Thymus (tissue), 11 donors: ENCODE measurements around the gene HSPD1. TPM values are rescaled to one million over a fixed set of nuclear protein-coding genes. Genes with fewer than 3 reads are reported as not detected.

Experiments
- DNase-seq, 9 donors: peaks; one replicate each; pipeline ENCODE4 v3.0.0-alpha.2; 2013; ENCODE audit warnings: low spot score in 9 of 9, low read depth in 6 of 9, missing footprints in 1 of 9
- H3K27ac ChIP-seq, 2 donors: one replicate each; pipeline ENCODE4 v1.5.1; 2013; ENCODE audit warnings: control low read depth in 1 of 2, low read depth in 1 of 2, low read length in 1 of 2, mild to moderate bottlenecking in 1 of 2, moderate library complexity in 1 of 2
- H3K27me3 ChIP-seq, 2 donors: one replicate each; pipeline ENCODE4 v1.5.1; 2013; ENCODE audit warnings: low read length in 1 of 2; ENCODE audit not compliant: control insufficient read depth in 2 of 2, insufficient read depth in 1 of 2
- H3K36me3 ChIP-seq, 2 donors: one replicate each; pipeline ENCODE4 v1.5.1; 2013; ENCODE audit warnings: low read length in 1 of 2, mild to moderate bottlenecking in 1 of 2, moderate library complexity in 1 of 2; ENCODE audit not compliant: control insufficient read depth in 2 of 2, insufficient read depth in 2 of 2
- H3K4me1 ChIP-seq, 2 donors: one replicate each; pipeline ENCODE4 v1.5.1; 2013; ENCODE audit warnings: low read length in 2 of 2; ENCODE audit not compliant: control insufficient read depth in 2 of 2, insufficient read depth in 2 of 2
- H3K4me3 ChIP-seq, 2 donors: one replicate each; pipeline ENCODE4 v1.5.1; 2013; ENCODE audit warnings: low read length in 2 of 2, control low read depth in 1 of 2, mild to moderate bottlenecking in 1 of 2
- H3K9me3 ChIP-seq, 2 donors: one replicate each; pipeline ENCODE4 v1.5.1; 2013; ENCODE audit warnings: low read length in 1 of 2, mild to moderate bottlenecking in 1 of 2; ENCODE audit not compliant: control insufficient read depth in 2 of 2, insufficient read depth in 1 of 2
- WGBS: extraction: QIAGEN DNeasy Blood & Tissue Kit; methylation state at CpG from one replicate; pipeline ENCODE4 v1.1.7; 2013; 5-methylcytosine and 5-hydroxymethylcytosine counted together
- polyA plus RNA-seq: library from polyadenylated mRNA; stranded (reverse); fragments of 200-250 nt; gene quantifications from one replicate; pipeline ENCODE4 v1.2.3, GENCODE V29; 2013
- total RNA-seq: library from RNA; stranded (reverse); fragments of 120-200 nt; gene quantifications from one replicate; pipeline ENCODE4 v1.2.4, GENCODE V29; 2013
- donor health status: healthy.

Gene HSPD1
- total and polyA plus RNA-seq, 2 donors, result 159 to 246 TPM

DNA sequence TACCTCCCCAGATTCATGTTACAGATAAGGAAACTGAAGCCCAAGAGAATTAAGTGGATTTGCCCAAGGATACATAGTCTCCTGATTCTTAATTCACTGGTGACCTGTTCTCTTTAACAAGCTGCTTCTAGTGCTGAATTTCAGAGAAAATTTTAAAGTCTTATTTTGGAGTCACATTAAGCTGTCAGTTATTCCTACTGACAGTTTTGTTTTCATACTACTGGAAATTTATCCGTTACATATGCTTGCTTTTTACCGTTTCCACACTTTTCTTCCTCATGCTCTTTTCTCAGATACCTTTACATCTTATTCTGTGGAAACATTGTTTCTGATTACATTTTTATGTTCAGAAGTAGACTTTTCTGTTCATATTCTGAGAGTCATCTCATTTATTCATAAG lies 17.5 kb upstream of the HSPD1 start:
- no peak for DNase-seq
- Histone ChIP-seq H3K36me3 (peaks cover 4 to 6% of the 10 kb centered on the region in 2 donors), H3K9me3 (peaks cover 0 to 1% of the 10 kb centered on the region in 2 donors), H3K4me1 (peaks cover 4 to 7% of the 10 kb centered on the region in 2 donors), H3K4me3 (peak overlapping the region; percentile 82 to 99), H3K27me3 (no peaks in the 10 kb centered on the region), H3K27ac (peak overlapping the region in 1 of 2 donors; percentile 6)
- WGBS, result 64% methylated on average over 2 of the region's 2 CpGs

DNA sequence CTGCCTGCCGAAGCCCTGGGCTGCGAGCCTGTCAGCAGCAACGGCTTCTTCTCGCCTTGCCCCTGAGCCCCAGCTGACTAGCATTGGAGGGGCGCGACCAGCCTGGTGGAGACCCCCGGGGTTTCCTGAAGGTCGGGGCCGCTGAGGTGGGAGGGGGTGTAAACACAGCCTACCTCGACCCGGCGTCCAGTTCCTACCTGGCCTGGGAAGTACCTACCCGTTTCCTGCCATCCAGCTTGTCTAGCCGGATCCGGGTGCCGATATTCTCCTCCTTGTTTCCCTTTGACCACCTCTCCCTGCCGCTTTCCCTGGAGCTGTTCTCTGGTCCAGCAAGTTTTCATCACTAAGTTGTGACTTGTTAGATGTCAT lies 16.7 kb upstream of the HSPD1 start:
- Histone ChIP-seq H3K36me3 (peaks cover 4 to 6% of the 10 kb centered on the region in 2 donors), H3K27me3 (no peaks in the 10 kb centered on the region), H3K27ac (peak overlapping the region; percentile 96), H3K9me3 (peaks cover 0 to 1% of the 10 kb centered on the region in 2 donors), H3K4me3 (peak overlapping the region; percentile 82 to 99), H3K4me1 (peaks cover 4 to 7% of the 10 kb centered on the region in 2 donors)
- under 1% methylated on average over 17 of the region's 17 CpGs for WGBS
- peak in 2 of 9 donors; percentile 27 to 32 for DNase-seq

DNA sequence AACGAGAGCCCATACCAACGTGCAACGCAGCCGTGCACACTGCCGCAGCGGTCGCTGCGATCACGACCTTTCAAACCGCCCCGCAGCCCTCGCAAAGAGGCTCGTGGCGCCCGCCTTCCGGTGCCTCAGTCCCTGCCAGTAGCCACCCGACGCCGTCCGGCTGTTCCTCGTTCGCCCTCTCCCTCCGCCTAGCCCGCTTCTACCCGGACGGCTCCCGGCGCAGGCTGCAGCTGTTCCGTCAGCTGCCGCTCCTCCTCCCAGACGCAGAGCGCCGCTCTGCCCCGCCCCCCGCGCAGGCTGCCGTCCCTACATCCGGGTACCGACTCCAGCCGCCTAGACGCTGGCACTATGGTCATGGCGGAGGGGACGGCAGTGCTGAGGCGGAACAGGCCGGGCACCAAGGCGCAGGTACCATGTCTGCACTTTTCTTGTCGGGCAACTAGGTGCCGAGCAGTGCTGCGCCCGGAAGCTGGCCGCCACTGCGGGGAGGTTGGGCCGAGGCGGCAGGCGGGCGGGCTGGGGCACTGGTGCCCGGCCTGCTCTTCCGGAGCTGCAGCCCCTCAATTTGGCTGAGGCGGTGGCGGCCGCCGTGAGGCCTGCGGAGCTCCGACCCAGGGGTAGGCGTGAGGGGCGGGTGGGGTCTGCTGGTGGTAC lies 16.2 kb upstream of the HSPD1 start, which contains the start of gene MOB4:
TSS of gene MOB4 (plus strand) at position 328 of the 654 bp plus-strand sequence. CDS start at position 349, 21 bp downstream.
- H3K4me1 ChIP-seq, result peaks cover 4 to 7% of the 10 kb centered on the region in 2 donors
- under 1% methylated on average over 66 of the region's 66 CpGs for WGBS

DNA sequence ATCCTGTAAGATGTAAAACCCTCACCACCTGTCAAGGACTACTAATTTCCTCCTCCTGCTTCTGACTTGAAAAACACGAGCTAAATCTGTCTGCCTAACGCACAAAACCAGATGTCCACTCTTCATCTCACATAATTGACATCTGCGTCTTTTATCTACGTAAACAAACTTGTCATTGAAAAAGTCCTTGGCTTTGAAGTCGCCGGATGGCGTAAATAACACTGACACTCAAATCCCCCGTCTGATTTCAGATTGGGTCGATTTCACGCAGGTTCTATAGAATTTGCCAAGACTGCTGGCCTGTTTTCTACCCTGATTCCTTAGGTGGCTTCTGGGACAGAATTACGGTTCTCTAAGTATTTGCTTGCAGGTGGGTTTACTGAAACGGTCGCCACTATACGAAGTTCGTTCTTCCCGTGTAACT lies 15.7 kb upstream of the HSPD1 start:
- DNase-seq, result peak in 3 of 9 donors; percentile 52 to 74 (median 55)
- Histone ChIP-seq H3K27ac (peak overlapping the region; percentile 96), H3K27me3 (no peaks in the 10 kb centered on the region), H3K9me3 (no peaks in the 10 kb centered on the region), H3K36me3 (peaks cover 0 to 4% of the 10 kb centered on the region in 2 donors), H3K4me1 (peaks cover 4 to 7% of the 10 kb centered on the region in 2 donors), H3K4me3 (peak overlapping the region; percentile 82 to 99)
- under 1% methylated on average over 16 of the region's 16 CpGs for WGBS

More for the DNA sequence above, 16.2 kb upstream of the HSPD1 start, which contains the start of gene MOB4:
- Histone ChIP-seq H3K27me3 (no peaks in the 10 kb centered on the region), H3K4me3 (peak within 1 kb of the TSS; percentile 82 to 99), H3K27ac (peak within 1 kb of the TSS; percentile 96), H3K36me3 (peaks cover under 1 to 4% of the 10 kb centered on the region in 2 donors), H3K9me3 (peaks cover 0 to 1% of the 10 kb centered on the region in 2 donors)
- peak; percentile 81 to 96 (median 89) for DNase-seq

DNA sequence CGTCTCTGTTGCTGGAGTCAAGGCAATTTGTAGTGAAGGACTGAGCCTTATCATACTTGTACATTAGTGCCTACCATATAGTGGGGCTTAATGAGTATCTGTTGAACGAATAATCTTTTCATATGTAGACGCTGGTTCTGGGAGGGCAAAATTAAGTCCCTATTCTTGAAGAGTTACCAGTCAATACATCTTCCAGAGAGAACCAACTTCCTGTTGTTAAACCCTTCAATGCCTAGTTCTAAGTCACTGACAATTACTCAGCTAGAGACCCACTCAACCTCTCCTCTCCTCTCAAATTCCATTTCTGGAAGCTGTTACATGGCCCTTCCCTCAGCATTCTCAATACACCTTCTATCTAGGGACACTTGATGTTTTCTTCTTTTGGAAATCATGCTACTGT lies 15.1 kb upstream of the HSPD1 start:
- 67% methylated on average over 3 of the region's 3 CpGs for WGBS
- peak overlapping the region; percentile 82 to 99 for H3K4me3 ChIP-seq
- DNase-seq, result peak in 2 of 9 donors; percentile 28 to 37

DNA sequence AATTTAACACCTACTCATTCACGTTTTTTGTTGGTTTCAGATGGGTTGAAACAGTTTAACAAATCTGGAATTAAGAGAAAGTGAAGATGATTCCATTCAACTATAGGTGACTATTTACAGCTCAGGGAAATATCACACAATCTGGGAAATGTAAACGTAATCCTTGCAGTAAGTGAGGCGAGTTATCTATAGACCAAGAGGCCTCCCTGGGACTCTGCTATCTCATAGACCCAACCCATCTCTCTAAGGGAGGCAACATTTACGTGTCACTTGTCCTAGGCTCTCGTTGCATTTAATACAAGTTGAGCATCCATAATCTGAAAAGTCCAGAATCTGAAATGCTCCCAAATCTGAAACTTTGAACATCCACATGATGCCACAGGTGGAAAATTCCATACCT lies 14.3 kb upstream of the HSPD1 start:
- Histone ChIP-seq H3K4me1 (peaks cover 4 to 7% of the 10 kb centered on the region in 2 donors), H3K27me3 (no peaks in the 10 kb centered on the region), H3K9me3 (no peaks in the 10 kb centered on the region), H3K36me3 (no peaks in the 10 kb centered on the region), H3K4me3 (no peak overlapping the region), H3K27ac (no peak overlapping the region)
- no peak for DNase-seq
- WGBS, result 98% methylated on average over 5 of the region's 5 CpGs

More for the DNA sequence above, 15.1 kb upstream of the HSPD1 start:
- no peaks in the 10 kb centered on the region for H3K27me3 ChIP-seq
- H3K4me1 ChIP-seq, result peaks cover 4 to 7% of the 10 kb centered on the region in 2 donors
- peak overlapping the region; percentile 27 to 96 for H3K27ac ChIP-seq
- H3K36me3 ChIP-seq, result peaks cover 0 to 4% of the 10 kb centered on the region in 2 donors
- no peaks in the 10 kb centered on the region for H3K9me3 ChIP-seq

DNA sequence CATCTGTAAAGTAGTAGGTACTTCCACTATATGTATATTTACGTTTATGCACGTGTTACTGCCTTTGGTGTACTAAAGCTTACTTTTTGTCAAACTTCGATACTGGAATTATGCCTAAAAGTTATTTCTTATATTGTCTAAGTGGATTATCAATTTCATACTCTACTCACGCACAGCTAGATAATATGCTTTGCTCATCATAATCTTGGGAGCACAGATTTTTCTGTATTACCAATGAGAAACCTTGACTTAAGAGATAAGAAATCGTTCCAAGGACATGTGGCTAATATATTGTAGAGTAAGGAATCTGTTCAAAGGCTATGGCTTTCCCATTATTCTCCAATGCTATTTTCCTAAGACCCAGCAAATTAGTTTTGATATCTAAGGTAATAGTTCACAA lies 7.0 kb upstream of the HSPD1 start:
- 98% methylated on average over 5 of the region's 5 CpGs for WGBS
- H3K27me3 ChIP-seq, result no peaks in the 10 kb centered on the region
- H3K4me1 ChIP-seq, result peaks cover 7 to 8% of the 10 kb centered on the region in 2 donors
- no peak overlapping the region for H3K27ac ChIP-seq
- H3K9me3 ChIP-seq, result no peaks in the 10 kb centered on the region
- H3K4me3 ChIP-seq, result no peak overlapping the region
- H3K36me3 ChIP-seq, result peaks cover 10 to 36% of the 10 kb centered on the region in 2 donors
- no peak for DNase-seq

DNA sequence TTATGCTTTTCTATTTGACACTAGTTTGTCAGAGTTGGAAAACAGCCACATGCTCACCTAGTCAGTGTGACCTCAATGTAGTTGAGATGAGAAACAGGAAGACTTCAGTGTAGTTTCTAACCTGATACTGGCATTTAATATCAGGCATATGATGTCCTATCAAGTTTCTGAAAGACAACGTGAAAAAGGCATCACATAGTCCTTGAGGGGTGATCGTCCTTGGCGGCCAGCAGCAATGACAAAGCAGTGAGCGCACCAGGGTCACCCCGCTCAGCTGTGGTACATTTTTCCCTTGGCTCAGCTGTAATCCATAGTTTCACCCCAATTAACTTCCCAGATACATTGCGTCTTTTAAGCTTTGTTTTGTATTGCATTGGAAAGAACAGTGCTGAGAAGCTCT lies 4.9 kb upstream of the HSPD1 start:
- no peaks in the 10 kb centered on the region for H3K9me3 ChIP-seq
- DNase-seq, result no peak
- H3K4me1 ChIP-seq, result peaks cover 8 to 12% of the 10 kb centered on the region in 2 donors
- no peak overlapping the region for H3K4me3 ChIP-seq
- 95% methylated on average over 6 of the region's 6 CpGs for WGBS
- H3K27ac ChIP-seq, result no peak overlapping the region
- H3K27me3 ChIP-seq, result no peaks in the 10 kb centered on the region
- peaks cover 10 to 37% of the 10 kb centered on the region in 2 donors for H3K36me3 ChIP-seq

DNA sequence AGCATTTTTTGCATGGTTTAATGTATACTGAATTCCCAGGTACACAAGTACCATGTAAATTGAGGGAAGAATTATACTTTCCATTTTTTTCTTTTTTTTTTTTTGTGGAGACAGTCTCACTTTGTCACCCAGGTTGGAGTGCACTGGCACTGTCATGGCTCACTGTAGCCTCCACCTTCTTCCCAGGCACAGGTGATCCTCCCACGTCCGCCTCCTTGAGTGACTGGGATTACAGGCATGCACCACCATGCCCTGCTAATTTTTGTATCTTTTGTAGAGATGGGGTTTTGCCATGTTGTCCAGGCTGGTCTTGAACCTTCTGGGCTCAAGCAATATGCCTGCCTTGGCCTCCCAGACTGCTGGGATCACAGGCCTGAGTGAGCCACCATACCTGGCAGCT lies 4.4 kb upstream of the HSPD1 start:
- H3K9me3 ChIP-seq, result no peaks in the 10 kb centered on the region
- no peak overlapping the region for H3K27ac ChIP-seq
- H3K4me3 ChIP-seq, result no peak overlapping the region
- WGBS, result 98% methylated on average over 2 of the region's 2 CpGs
- DNase-seq, result no peak
- no peaks in the 10 kb centered on the region for H3K27me3 ChIP-seq
- H3K36me3 ChIP-seq, result peaks cover 10 to 37% of the 10 kb centered on the region in 2 donors
- peaks cover 8 to 15% of the 10 kb centered on the region in 2 donors for H3K4me1 ChIP-seq
